IPS-20b (cell line): ENCODE results near the gene DDR1.

Experiments used
- H3K27ac ChIP-seq: one replicate; pipeline ENCODE4 v1.5.1; 2013; ENCODE audit warnings: low read length
- H3K27me3 ChIP-seq: 2 replicates; pipeline ENCODE4 v1.6.1; 2013; ENCODE audit warnings: mild to moderate bottlenecking, low read length, inconsistent platforms; ENCODE audit not compliant: insufficient read depth
- H3K36me3 ChIP-seq: 2 replicates; pipeline ENCODE4 v1.6.1; 2013; ENCODE audit warnings: low read depth, mild to moderate bottlenecking, inconsistent platforms, low read length, moderate library complexity; ENCODE audit not compliant: insufficient read depth
- H3K4me1 ChIP-seq: 2 replicates; pipeline ENCODE4 v1.6.1; 2013; ENCODE audit warnings: mild to moderate bottlenecking, control low read depth, inconsistent platforms, low read length, moderate library complexity; ENCODE audit not compliant: insufficient read depth
- H3K4me3 ChIP-seq: 2 replicates; pipeline ENCODE4 v1.5.1; 2013; ENCODE audit warnings: mild to moderate bottlenecking, low read length, inconsistent platforms
- H3K9ac ChIP-seq: 2 replicates; pipeline ENCODE4 v1.6.1; 2013; ENCODE audit warnings: low read depth, mild to moderate bottlenecking, inconsistent platforms, low read length, moderate library complexity
- H3K9me3 ChIP-seq: 2 replicates; pipeline ENCODE4 v1.6.1; 2013; ENCODE audit warnings: mild to moderate bottlenecking, low read depth, low read length, inconsistent platforms; ENCODE audit not compliant: insufficient read depth

Gene DDR1

DNA sequence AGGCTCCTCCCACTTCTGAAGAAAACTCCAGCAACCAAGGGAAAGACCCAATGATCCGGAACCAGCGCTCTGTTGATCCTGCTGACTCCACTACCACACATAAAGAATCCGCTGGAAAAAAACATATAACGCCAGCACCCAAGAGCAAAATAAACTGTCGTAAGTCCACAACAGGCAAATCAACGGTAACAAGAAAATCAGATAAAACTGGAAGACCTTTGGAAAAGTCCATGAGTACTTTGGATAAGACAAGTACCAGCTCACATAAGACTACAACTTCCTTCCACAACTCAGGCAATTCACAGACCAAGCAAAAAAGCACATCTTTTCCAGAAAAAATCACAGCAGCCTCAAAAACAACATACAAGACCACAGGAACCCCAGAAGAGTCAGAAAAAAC lies 64.5 kb downstream of the DDR1 start:
- Histone ChIP-seq H3K9me3 (peaks cover 4% of the 10 kb centered on the region; the same call in 1 of the 2 replicates), H3K4me3 (no peak overlapping the region), H3K36me3 (no peaks in the 10 kb centered on the region), H3K27me3 (peaks cover 26% of the 10 kb centered on the region), H3K4me1 (no peaks in the 10 kb centered on the region), H3K27ac (no peak overlapping the region), H3K9ac (no peak overlapping the region)
